ENCODE measurements around the gene EXOSC10. TPM values are rescaled to one million over a fixed set of nuclear protein-coding genes. Genes with fewer than 3 reads are reported as not detected.

EXOSC10 gene
- total RNA-seq, 1 experiment from 2014 or later, result 50.8 TPM

GRCh38 chr1:11131816-11132215 is 32.1 kb upstream of the EXOSC10 start:
- DNase-seq, result no peak
- Mint-ChIP-seq H3K4me3 (ENCODE audit: low read depth, unreplicated experiment) (no peak overlapping the region), H3K9me3 (ENCODE audit: low read depth, unreplicated experiment) (no peaks in the 10 kb centered on the region), H3K27ac (ENCODE audit: unreplicated experiment) (no peak overlapping the region), H3K36me3 (ENCODE audit: insufficient read depth, unreplicated experiment) (peaks cover 9% of the 10 kb centered on the region), H3K27me3 (ENCODE audit: unreplicated experiment) (no peaks in the 10 kb centered on the region), H3K4me1 (ENCODE audit: low read depth, unreplicated experiment) (no peaks in the 10 kb centered on the region)
- CTCF ChIA-PET, result no interaction called here
- no peak for TF ChIP-seq CTCF (IDR thresholded peaks at IDR 0.05; ENCODE audit: unreplicated experiment)
- no TSS peak for BruUV-seq (replicated peaks)
- intact Hi-C loops (cut with micrococcal nuclease; ENCODE audit: unreplicated experiment), result no loop called here

- no peak overlapping the region for H3K4me3 Mint-ChIP-seq (ENCODE audit: low read depth, unreplicated experiment)
- BruUV-seq (replicated peaks), result no TSS peak
- no peaks in the 10 kb centered on the region for H3K9me3 Mint-ChIP-seq (ENCODE audit: low read depth, unreplicated experiment)
- H3K27me3 Mint-ChIP-seq (ENCODE audit: unreplicated experiment), result no peaks in the 10 kb centered on the region
- TF ChIP-seq CTCF (IDR thresholded peaks at IDR 0.05; ENCODE audit: unreplicated experiment), result no peak
- intact Hi-C loops (cut with micrococcal nuclease; ENCODE audit: unreplicated experiment), result no loop called here
- peaks cover 9% of the 10 kb centered on the region for H3K36me3 Mint-ChIP-seq (ENCODE audit: insufficient read depth, unreplicated experiment)
- DNase-seq, result no peak
- H3K27ac Mint-ChIP-seq (ENCODE audit: unreplicated experiment), result no peak overlapping the region
- H3K4me1 Mint-ChIP-seq (ENCODE audit: low read depth, unreplicated experiment), result no peaks in the 10 kb centered on the region
- CTCF ChIA-PET, result interaction anchor here (0.9 kb wide), 1 partner anchor 31 kb away, joined by 4 read pairs; no protein-coding TSS in a partner anchor
Measured at GRCh38 chr1:11130406-11130805, 30.7 kb upstream of the EXOSC10 start.

GRCh38 chr1:11129649-11130390 is 30.2 kb upstream of the EXOSC10 start:
- intact Hi-C loops (cut with micrococcal nuclease; ENCODE audit: unreplicated experiment), result no loop called here
- Mint-ChIP-seq H3K27ac (ENCODE audit: unreplicated experiment) (no peak overlapping the region), H3K4me3 (ENCODE audit: low read depth, unreplicated experiment) (no peak overlapping the region), H3K4me1 (ENCODE audit: low read depth, unreplicated experiment) (no peaks in the 10 kb centered on the region), H3K9me3 (ENCODE audit: low read depth, unreplicated experiment) (no peaks in the 10 kb centered on the region), H3K27me3 (ENCODE audit: unreplicated experiment) (no peaks in the 10 kb centered on the region), H3K36me3 (ENCODE audit: insufficient read depth, unreplicated experiment) (peaks cover 9% of the 10 kb centered on the region)
- no peak for TF ChIP-seq CTCF (IDR thresholded peaks at IDR 0.05; ENCODE audit: unreplicated experiment)
- DNase-seq, result no peak
- CTCF ChIA-PET, result interaction anchor here (0.9 kb wide), 1 partner anchor 31 kb away, joined by 4 read pairs; no protein-coding TSS in a partner anchor
- BruUV-seq (replicated peaks), result no TSS peak

GRCh38 chr1:11126569-11126968 is 26.9 kb upstream of the EXOSC10 start:
- CTCF ChIA-PET, result no interaction called here
- no peak for TF ChIP-seq CTCF (IDR thresholded peaks at IDR 0.05; ENCODE audit: unreplicated experiment)
- no peak for DNase-seq
- no TSS peak for BruUV-seq (replicated peaks)
- Mint-ChIP-seq H3K27ac (ENCODE audit: unreplicated experiment) (no peak overlapping the region), H3K27me3 (ENCODE audit: unreplicated experiment) (no peaks in the 10 kb centered on the region), H3K9me3 (ENCODE audit: low read depth, unreplicated experiment) (no peaks in the 10 kb centered on the region), H3K4me1 (ENCODE audit: low read depth, unreplicated experiment) (no peaks in the 10 kb centered on the region), H3K36me3 (ENCODE audit: insufficient read depth, unreplicated experiment) (peaks cover 13% of the 10 kb centered on the region), H3K4me3 (ENCODE audit: low read depth, unreplicated experiment) (no peak overlapping the region)
- intact Hi-C loops (cut with micrococcal nuclease; ENCODE audit: unreplicated experiment), result no loop called here
